ENCODE data around the gene ANKRD63. TPM values are rescaled to one million over a fixed set of nuclear protein-coding genes. Genes with fewer than 3 reads are reported as not detected.
A peak's percentile ranks its signal among the peaks of the same experiment; 100 is the strongest.

The ANKRD63 gene
- total and polyA plus RNA-seq, 7 donors: not detected

GRCh38 chr15:40276927-40277326 lies 5.9 kb downstream of the ANKRD63 start:
- DNase-seq: no peak
- WGBS, 3 donors: 57 to 64% (median 63%) methylated on average over 4 of the region's 4 CpGs
- TF ChIP-seq CTCF (IDR thresholded peaks at IDR 0.05): no peak
- H3K27ac ChIP-seq: no peak overlapping the region
- no peaks in the 10 kb centered on the region for H3K36me3 ChIP-seq (ENCODE audit: insufficient read depth in 1 of 2, low read depth in 1 of 2)
- H3K27me3 ChIP-seq (ENCODE audit: insufficient read depth in 3 of 3, low read length in 2 of 3): peaks cover 0 to 35% (median 18%) of the 10 kb centered on the region in 3 donors
- no peak overlapping the region for H3K4me3 ChIP-seq
- no peaks in the 10 kb centered on the region for H3K9me3 ChIP-seq
- ATAC-seq: no peak
- intact Hi-C loops (cut with DNase I): loop anchor here in 1 of 2 donors (5.0 kb wide), 1 partner anchor 145 kb away; no protein-coding TSS in a partner anchor
- H3K4me1 ChIP-seq: no peaks in the 10 kb centered on the region

- TF ChIP-seq CTCF (IDR thresholded peaks at IDR 0.05): no peak
- no peaks in the 10 kb centered on the region for H3K36me3 ChIP-seq (ENCODE audit: insufficient read depth in 1 of 2, low read depth in 1 of 2)
- ATAC-seq (no peak), DNase-seq (no peak)
- WGBS, 3 donors: 80 to 90% (median 85%) methylated on average over 7 of the region's 7 CpGs
- no peaks in the 10 kb centered on the region for H3K9me3 ChIP-seq
- H3K4me3 ChIP-seq: no peak overlapping the region
- intact Hi-C loops (cut with DNase I): loop anchor here (2.0 to 5.0 kb wide), 3 partner anchors 57 to 231 kb away; no protein-coding TSS in a partner anchor
- H3K4me1 ChIP-seq: no peaks in the 10 kb centered on the region
- no peak overlapping the region for H3K27ac ChIP-seq
- peaks cover 0 to 26% (median 11%) of the 10 kb centered on the region in 3 donors for H3K27me3 ChIP-seq (ENCODE audit: insufficient read depth in 3 of 3, low read length in 2 of 3)
Measured at GRCh38 chr15:40275954-40276353, 6.9 kb downstream of the ANKRD63 start.

GRCh38 chr15:40275523-40275922 lies 7.3 kb downstream of the ANKRD63 start:
- ATAC-seq (no peak), DNase-seq (no peak)
- no peaks in the 10 kb centered on the region for H3K36me3 ChIP-seq (ENCODE audit: insufficient read depth in 1 of 2, low read depth in 1 of 2)
- peaks cover 0 to 21% (median 10%) of the 10 kb centered on the region in 3 donors for H3K27me3 ChIP-seq (ENCODE audit: insufficient read depth in 3 of 3, low read length in 2 of 3)
- no peaks in the 10 kb centered on the region for H3K9me3 ChIP-seq
- 76 to 81% (median 76%) methylated on average over 5 of the region's 5 CpGs for WGBS, 3 donors
- TF ChIP-seq CTCF (IDR thresholded peaks at IDR 0.05): no peak
- no peak overlapping the region for H3K27ac ChIP-seq
- no peaks in the 10 kb centered on the region for H3K4me1 ChIP-seq
- no peak overlapping the region for H3K4me3 ChIP-seq
- intact Hi-C loops (cut with DNase I): loop anchor here (2.0 to 5.0 kb wide), 3 partner anchors 57 to 231 kb away; no protein-coding TSS in a partner anchor

DNA sequence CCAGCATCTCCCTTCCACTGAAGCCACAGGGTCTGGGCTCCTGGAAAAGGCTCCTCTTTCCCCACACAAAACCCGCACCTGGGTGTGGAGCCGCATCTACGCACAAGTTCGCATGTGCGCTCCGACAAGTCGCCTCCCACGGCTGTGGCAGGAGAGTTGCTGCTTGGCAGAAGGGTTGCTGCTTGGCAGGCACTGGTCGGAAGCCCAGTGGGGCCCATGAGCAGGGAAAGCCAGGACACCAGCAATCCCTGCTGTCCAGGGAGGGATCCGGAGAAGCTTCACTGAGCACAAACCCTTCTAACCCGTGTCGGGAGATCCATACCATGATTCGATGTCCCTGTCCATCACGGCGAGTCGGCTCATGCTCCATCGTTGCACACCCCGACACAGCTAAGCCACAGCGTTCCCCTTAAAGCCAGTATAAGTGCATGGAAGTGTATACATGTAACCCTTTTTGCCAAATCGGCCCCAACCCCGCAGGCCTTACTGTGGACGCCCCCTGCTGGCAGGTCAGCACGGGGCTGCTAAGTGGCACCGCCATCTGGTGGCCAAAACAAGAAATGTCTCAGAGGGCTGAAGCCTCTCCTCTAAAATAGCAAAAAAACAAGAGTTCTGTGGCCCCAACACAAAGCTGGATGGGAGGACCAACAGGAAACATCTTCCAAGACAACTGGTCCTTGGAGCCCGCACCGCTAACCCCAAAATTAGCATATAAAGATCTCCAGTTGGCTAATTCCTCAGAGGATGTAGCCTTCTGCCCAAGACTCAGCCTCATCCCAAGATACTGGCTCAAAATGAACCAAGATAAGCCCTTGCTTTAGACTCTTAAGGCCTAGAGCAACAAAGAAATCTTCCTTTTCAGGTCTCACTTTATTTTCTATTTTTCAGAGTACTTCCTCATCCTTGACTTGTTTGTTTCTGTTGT lies 8.3 kb downstream of the ANKRD63 start:
- Histone ChIP-seq H3K4me1 (no peaks in the 10 kb centered on the region), H3K9me3 (no peaks in the 10 kb centered on the region), H3K27ac (no peak overlapping the region), H3K36me3 (ENCODE audit: insufficient read depth in 1 of 2, low read depth in 1 of 2) (no peaks in the 10 kb centered on the region), H3K27me3 (ENCODE audit: insufficient read depth in 3 of 3, low read length in 2 of 3) (peaks cover 0 to 12% (median 8%) of the 10 kb centered on the region in 3 donors), H3K4me3 (no peak overlapping the region)
- ATAC-seq (peak; percentile 80 to 91 (median 82)), DNase-seq (peak; percentile 80 to 90)
- intact Hi-C loops (cut with DNase I): loop anchor here (2.0 to 5.0 kb wide), 3 partner anchors 56 to 230 kb away; no protein-coding TSS in a partner anchor
- WGBS, 3 donors: 52 to 56% (median 55%) methylated on average over 26 of the region's 26 CpGs
- TF ChIP-seq CTCF (IDR thresholded peaks at IDR 0.05): peak; percentile 100
